ENCODE results near the gene PARD3.

PARD3 gene

GRCh38 chr10:34291466-34292193 is 523.5 kb downstream of the PARD3 start:
- WGBS, 2 experiments (ENCODE audit: insufficient coverage in 2 of 2) = 89 to 93% methylated on average over 4 to 5 of the region's 6 CpGs
- Histone ChIP-seq H3K9me3 (ENCODE audit: control insufficient read depth, low read length) (no peaks in the 10 kb centered on the region), H3K36me3 (ENCODE audit: control insufficient read depth, insufficient read depth, low read length) (no peaks in the 10 kb centered on the region), H3K27ac (ENCODE audit: low read depth, low read length, severe bottlenecking) (no peak overlapping the region), H3K4me3 (ENCODE audit: extremely low read depth, insufficient read depth, low read length, poor library complexity, severe bottlenecking) (no peak overlapping the region), H3K4me1 (ENCODE audit: control insufficient read depth, insufficient read depth, low read length, poor library complexity, severe bottlenecking) (peaks cover 9% of the 10 kb centered on the region)

- 92 to 100% methylated on average over 1 of the region's 2 CpGs for WGBS, 2 experiments (ENCODE audit: insufficient coverage in 2 of 2)
These were observed 524.5 kb downstream of the PARD3 start for GRCh38 chr10:34290412-34291081.

GRCh38 chr10:34288634-34289033 is 526.5 kb downstream of the PARD3 start:
- Histone ChIP-seq H3K4me3 (ENCODE audit: extremely low read depth, insufficient read depth, low read length, poor library complexity, severe bottlenecking) (no peak overlapping the region), H3K9me3 (ENCODE audit: control insufficient read depth, low read length) (no peaks in the 10 kb centered on the region), H3K27ac (ENCODE audit: low read depth, low read length, severe bottlenecking) (no peak overlapping the region), H3K4me1 (ENCODE audit: control insufficient read depth, insufficient read depth, low read length, poor library complexity, severe bottlenecking) (no peaks in the 10 kb centered on the region), H3K36me3 (ENCODE audit: control insufficient read depth, insufficient read depth, low read length) (no peaks in the 10 kb centered on the region)
- WGBS, 2 experiments (ENCODE audit: insufficient coverage in 2 of 2) = 49 to 54% methylated on average over 2 to 3 of the region's 3 CpGs

More at GRCh38 chr10:34290412-34291081, 524.5 kb downstream of the PARD3 start:
- H3K9me3 ChIP-seq (ENCODE audit: control insufficient read depth, low read length) = no peaks in the 10 kb centered on the region
- H3K27ac ChIP-seq (ENCODE audit: low read depth, low read length, severe bottlenecking) = no peak overlapping the region
- H3K4me1 ChIP-seq (ENCODE audit: control insufficient read depth, insufficient read depth, low read length, poor library complexity, severe bottlenecking) = peaks cover 9% of the 10 kb centered on the region
- no peak overlapping the region for H3K4me3 ChIP-seq (ENCODE audit: extremely low read depth, insufficient read depth, low read length, poor library complexity, severe bottlenecking)
- no peaks in the 10 kb centered on the region for H3K36me3 ChIP-seq (ENCODE audit: control insufficient read depth, insufficient read depth, low read length)

- 58 to 74% methylated on average over 2 of the region's 3 CpGs for WGBS, 2 experiments (ENCODE audit: insufficient coverage in 2 of 2)
- H3K36me3 ChIP-seq (ENCODE audit: control insufficient read depth, insufficient read depth, low read length) = no peaks in the 10 kb centered on the region
- H3K27ac ChIP-seq (ENCODE audit: low read depth, low read length, severe bottlenecking) = peak overlapping the region; percentile 3
- no peak overlapping the region for H3K4me3 ChIP-seq (ENCODE audit: extremely low read depth, insufficient read depth, low read length, poor library complexity, severe bottlenecking)
- H3K4me1 ChIP-seq (ENCODE audit: control insufficient read depth, insufficient read depth, low read length, poor library complexity, severe bottlenecking) = peaks cover 2% of the 10 kb centered on the region
- no peaks in the 10 kb centered on the region for H3K9me3 ChIP-seq (ENCODE audit: control insufficient read depth, low read length)
These were observed 528.9 kb downstream of the PARD3 start for GRCh38 chr10:34286136-34286739.

GRCh38 chr10:34281661-34282582 is 533.2 kb downstream of the PARD3 start:
- 90 to 100% methylated on average over 1 to 2 of the region's 3 CpGs for WGBS, 2 experiments (ENCODE audit: insufficient coverage in 2 of 2)

GRCh38 chr10:34280599-34281374 is 534.3 kb downstream of the PARD3 start:
- H3K36me3 ChIP-seq (ENCODE audit: control insufficient read depth, insufficient read depth, low read length) = no peaks in the 10 kb centered on the region
- H3K4me1 ChIP-seq (ENCODE audit: control insufficient read depth, insufficient read depth, low read length, poor library complexity, severe bottlenecking) = peaks cover 12% of the 10 kb centered on the region
- H3K27ac ChIP-seq (ENCODE audit: low read depth, low read length, severe bottlenecking) = peak overlapping the region; percentile 58
- H3K4me3 ChIP-seq (ENCODE audit: extremely low read depth, insufficient read depth, low read length, poor library complexity, severe bottlenecking) = no peak overlapping the region
- 83 to 89% methylated on average over 6 to 10 of the region's 11 CpGs for WGBS, 2 experiments (ENCODE audit: insufficient coverage in 2 of 2)
- no peaks in the 10 kb centered on the region for H3K9me3 ChIP-seq (ENCODE audit: control insufficient read depth, low read length)

More at GRCh38 chr10:34281661-34282582, 533.2 kb downstream of the PARD3 start:
- Histone ChIP-seq H3K27ac (ENCODE audit: low read depth, low read length, severe bottlenecking) (no peak overlapping the region), H3K4me1 (ENCODE audit: control insufficient read depth, insufficient read depth, low read length, poor library complexity, severe bottlenecking) (peaks cover 12% of the 10 kb centered on the region), H3K9me3 (ENCODE audit: control insufficient read depth, low read length) (no peaks in the 10 kb centered on the region), H3K4me3 (ENCODE audit: extremely low read depth, insufficient read depth, low read length, poor library complexity, severe bottlenecking) (no peak overlapping the region), H3K36me3 (ENCODE audit: control insufficient read depth, insufficient read depth, low read length) (no peaks in the 10 kb centered on the region)

GRCh38 chr10:34275626-34276130 is 539.4 kb downstream of the PARD3 start:
- Histone ChIP-seq H3K9me3 (ENCODE audit: control insufficient read depth, low read length) (no peaks in the 10 kb centered on the region), H3K4me3 (ENCODE audit: extremely low read depth, insufficient read depth, low read length, poor library complexity, severe bottlenecking) (no peak overlapping the region), H3K4me1 (ENCODE audit: control insufficient read depth, insufficient read depth, low read length, poor library complexity, severe bottlenecking) (peaks cover 5% of the 10 kb centered on the region), H3K27ac (ENCODE audit: low read depth, low read length, severe bottlenecking) (no peak overlapping the region), H3K36me3 (ENCODE audit: control insufficient read depth, insufficient read depth, low read length) (no peaks in the 10 kb centered on the region)
- WGBS, 2 experiments (ENCODE audit: insufficient coverage in 2 of 2) = 85 to 100% methylated on average over 1 to 2 of the region's 2 CpGs

GRCh38 chr10:34274906-34275305 is 540.2 kb downstream of the PARD3 start:
- no peaks in the 10 kb centered on the region for H3K4me1 ChIP-seq (ENCODE audit: control insufficient read depth, insufficient read depth, low read length, poor library complexity, severe bottlenecking)
- no peaks in the 10 kb centered on the region for H3K9me3 ChIP-seq (ENCODE audit: control insufficient read depth, low read length)
- no CpG with 5 or more reads among the region's 3 CpGs for WGBS, 2 experiments (ENCODE audit: insufficient coverage in 2 of 2)
- no peak overlapping the region for H3K27ac ChIP-seq (ENCODE audit: low read depth, low read length, severe bottlenecking)
- H3K4me3 ChIP-seq (ENCODE audit: extremely low read depth, insufficient read depth, low read length, poor library complexity, severe bottlenecking) = no peak overlapping the region
- no peaks in the 10 kb centered on the region for H3K36me3 ChIP-seq (ENCODE audit: control insufficient read depth, insufficient read depth, low read length)

GRCh38 chr10:34273340-34273739 is 541.8 kb downstream of the PARD3 start:
- no peaks in the 10 kb centered on the region for H3K9me3 ChIP-seq (ENCODE audit: control insufficient read depth, low read length)
- H3K4me1 ChIP-seq (ENCODE audit: control insufficient read depth, insufficient read depth, low read length, poor library complexity, severe bottlenecking) = no peaks in the 10 kb centered on the region
- no CpG with 5 or more reads among the region's 1 CpG for WGBS, 2 experiments (ENCODE audit: insufficient coverage in 2 of 2)
- H3K27ac ChIP-seq (ENCODE audit: low read depth, low read length, severe bottlenecking) = no peak overlapping the region
- H3K4me3 ChIP-seq (ENCODE audit: extremely low read depth, insufficient read depth, low read length, poor library complexity, severe bottlenecking) = no peak overlapping the region
- no peaks in the 10 kb centered on the region for H3K36me3 ChIP-seq (ENCODE audit: control insufficient read depth, insufficient read depth, low read length)
